ENCODE results near the gene TPD52L2.

DNA sequence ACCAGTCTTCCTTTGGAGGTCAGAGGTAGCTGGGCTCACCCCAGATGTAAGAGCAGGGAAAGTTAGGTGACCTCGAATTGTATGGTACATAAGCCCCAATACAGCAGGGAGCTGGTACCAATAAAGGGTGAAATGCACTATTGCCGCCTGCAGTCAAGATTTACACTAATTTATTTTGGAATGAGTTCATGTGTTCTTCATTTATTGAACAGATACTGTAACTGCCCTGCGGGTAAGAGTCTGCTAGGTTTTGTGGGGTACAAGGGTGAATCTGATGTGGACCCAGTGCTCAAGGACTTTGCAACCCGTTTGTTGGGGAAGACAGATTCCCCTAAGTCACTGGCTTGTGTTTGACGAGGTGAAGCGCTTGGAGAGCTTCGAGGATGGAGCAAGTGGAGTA is 27.3 kb downstream of the TPD52L2 start:
- TF ChIP-seq, protein P1, sequence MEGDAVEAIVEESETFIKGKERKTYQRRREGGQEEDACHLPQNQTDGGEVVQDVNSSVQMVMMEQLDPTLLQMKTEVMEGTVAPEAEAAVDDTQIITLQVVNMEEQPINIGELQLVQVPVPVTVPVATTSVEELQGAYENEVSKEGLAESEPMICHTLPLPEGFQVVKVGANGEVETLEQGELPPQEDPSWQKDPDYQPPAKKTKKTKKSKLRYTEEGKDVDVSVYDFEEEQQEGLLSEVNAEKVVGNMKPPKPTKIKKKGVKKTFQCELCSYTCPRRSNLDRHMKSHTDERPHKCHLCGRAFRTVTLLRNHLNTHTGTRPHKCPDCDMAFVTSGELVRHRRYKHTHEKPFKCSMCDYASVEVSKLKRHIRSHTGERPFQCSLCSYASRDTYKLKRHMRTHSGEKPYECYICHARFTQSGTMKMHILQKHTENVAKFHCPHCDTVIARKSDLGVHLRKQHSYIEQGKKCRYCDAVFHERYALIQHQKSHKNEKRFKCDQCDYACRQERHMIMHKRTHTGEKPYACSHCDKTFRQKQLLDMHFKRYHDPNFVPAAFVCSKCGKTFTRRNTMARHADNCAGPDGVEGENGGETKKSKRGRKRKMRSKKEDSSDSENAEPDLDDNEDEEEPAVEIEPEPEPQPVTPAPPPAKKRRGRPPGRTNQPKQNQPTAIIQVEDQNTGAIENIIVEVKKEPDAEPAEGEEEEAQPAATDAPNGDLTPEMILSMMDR (IDR thresholded peaks at IDR 0.05), result no peak
- no peak for TF ChIP-seq ZFX (IDR thresholded peaks at IDR 0.05; ENCODE audit: borderline replicate concordance)
